Skin epidermis (tissue), 12 donors: ENCODE data around the gene BORCS6.
"Not testable (repeated sequence)": the region's sequence is repeated elsewhere in the genome, so short reads cannot be mapped to it uniquely, and the experiment has no call there.

Source experiments
- H3K27ac ChIP-seq, 21 experiments: fragments of 200-600 bp; sonication (generic) in 11 of 21; one replicate each; pipeline ENCODE4 v1.5.0; 2020; ENCODE audit warnings: mild to moderate bottlenecking in 3 of 21, inconsistent platforms in 2 of 21, moderate library complexity in 2 of 21
- H3K4me3 ChIP-seq, 7 experiments: fragments of 200-600 bp; sonication (generic) in 2 of 7; one replicate each; pipeline ENCODE4 v1.5.0; 2020; ENCODE audit warnings: inconsistent platforms in 2 of 7, mild to moderate bottlenecking in 2 of 7, moderate library complexity in 1 of 7

BORCS6 gene

DNA sequence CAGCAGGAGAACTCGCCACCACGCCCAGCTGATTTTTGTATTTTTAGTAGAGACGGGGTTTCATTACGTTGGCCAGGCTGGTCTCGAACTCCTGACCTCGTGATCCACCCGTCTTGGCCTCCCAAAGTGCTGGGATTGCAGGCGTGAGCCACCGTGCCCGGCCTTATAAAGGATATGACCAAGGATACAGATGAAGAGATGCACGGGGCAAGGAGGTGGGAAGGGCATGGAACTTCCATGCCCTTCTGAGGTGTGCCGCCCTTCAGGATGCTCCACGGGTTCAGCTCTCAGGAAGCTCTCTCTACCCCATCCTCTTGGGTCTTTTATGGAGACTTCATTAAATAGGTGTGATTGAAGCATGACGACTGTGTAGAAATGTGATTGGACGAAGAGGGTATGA is 24.0 kb upstream of the BORCS6 start:
- H3K4me3 ChIP-seq, H3K27ac ChIP-seq: not testable (repeated sequence)

DNA sequence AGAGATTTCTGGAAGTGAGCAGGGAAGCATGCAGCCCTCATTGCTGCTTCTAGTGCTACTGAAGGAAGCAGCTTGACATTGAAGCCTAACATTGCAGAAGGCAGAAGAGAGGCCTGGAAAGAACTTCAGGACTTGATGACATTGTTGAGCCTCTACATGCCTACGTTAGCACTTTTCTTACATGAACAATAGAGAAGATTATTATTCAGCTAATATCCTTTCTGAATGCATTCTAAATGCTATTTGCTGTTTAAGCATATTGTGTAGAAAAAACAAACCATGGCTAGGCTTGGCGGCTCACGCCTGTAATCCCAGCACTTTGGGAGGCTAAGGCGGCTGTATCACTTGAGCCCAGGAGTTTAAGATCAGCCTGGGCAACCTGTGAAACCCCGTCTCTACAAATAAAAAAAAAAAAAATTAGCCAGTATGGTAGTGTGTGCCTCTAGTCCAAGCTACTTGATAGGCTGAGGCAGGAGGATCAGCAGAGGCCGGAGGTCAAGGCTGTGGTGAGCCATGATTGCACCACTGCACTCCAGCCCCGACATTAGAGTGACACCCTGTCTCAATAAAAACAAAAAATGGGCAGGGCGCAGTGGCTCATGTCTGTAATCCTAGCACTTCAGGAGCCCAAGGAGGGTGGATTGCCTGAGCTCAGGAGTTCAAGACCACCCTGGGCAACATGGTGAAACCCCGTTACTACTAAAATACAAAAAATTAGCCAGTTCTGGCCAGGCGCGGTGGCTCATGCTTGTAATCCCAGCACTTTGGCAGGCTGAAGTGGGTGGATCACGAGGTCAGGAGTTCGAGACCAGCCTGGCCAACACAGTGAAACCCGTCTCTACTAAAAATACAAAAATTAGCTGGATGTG is 22.6 kb upstream of the BORCS6 start:
- Histone ChIP-seq H3K4me3 (no peak overlapping the region), H3K27ac (no peak overlapping the region)

DNA sequence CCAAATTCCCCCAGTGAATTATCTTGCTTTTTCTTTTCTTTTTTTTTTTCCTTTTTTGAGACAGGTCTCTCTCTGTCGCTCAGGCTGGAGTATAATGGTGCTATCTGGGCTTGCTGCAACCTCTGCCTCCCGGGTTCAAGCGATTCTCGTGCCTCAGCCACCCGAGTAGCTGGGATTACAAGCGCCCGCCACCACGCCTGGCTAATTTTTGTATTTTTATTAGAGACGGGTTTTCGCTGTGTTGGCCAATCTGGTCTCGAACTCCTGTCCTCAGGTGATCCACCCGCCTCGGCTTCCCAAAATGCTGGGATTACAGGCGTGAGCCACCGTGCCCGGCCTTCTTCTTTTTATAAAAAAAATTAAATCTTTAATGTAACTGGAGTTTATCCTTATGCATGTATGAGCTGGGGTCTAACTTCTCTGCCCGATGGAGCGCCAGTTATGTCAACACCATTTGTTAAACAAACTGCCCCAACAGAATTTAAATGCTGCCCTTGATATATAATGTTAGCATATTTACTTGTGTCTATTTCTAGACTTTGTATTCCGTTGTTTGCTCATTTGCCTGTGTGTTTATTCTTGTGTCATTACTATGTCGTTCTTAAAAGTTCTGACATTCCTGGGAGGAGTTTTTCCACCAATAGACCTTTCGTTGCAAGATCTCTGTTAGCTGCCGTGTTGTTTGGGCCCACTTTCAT is 20.9 kb upstream of the BORCS6 start:
- Histone ChIP-seq H3K4me3 (peak overlapping the region; percentile 30 to 56 (median 51)), H3K27ac (peak overlapping the region in 20 of 21 experiments; percentile 21 to 90 (median 76))

DNA sequence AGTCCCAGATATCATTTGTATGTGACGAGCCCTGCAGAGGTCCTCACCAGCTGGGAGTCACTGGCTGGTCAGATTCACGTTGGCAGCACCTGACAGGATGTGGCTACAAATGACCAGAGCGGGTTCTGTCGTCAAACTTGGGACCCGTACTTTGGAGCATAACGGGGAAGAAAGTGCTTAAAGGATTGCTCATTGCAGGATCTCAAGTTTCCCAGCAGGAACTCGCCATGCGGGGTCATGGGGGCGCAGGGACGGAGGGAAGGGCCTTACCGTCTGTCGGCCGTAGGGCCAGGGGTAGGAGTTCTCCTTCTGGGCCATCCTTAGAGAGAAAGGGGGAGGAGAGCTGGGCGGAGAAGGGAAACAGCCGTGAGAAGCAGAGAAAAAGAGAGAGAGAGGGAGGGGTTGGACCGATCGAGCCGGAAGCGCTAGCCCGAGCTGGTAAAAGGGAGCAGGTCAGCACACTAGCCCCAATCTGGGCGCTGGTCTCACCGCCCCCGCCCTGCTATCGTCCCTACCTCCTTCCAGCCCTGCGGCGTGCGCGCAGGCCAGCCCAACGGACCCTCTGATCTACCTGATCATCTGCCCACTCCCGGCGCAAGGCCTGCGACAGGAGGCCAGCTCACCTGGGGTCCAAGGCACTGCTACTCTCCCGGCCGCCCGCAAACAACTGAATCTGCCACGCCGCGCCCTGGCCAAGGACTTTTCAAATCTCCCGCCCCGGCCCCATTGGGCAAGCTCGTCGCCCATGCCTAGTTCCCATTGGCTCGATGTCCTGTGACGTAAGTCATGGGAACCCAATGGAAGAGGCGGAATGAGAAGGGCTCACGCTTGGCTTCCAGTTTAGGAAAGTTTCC is 20.2 kb upstream of the BORCS6 start, which contains the start of gene AURKB:
Gene AURKB (minus strand): TSS at position 669 of the 854 bp plus-strand sequence. CDS start 351 bp downstream, at position 318.
- Histone ChIP-seq H3K4me3 (peak within 1 kb of the TSS; percentile 30 to 56 (median 51)), H3K27ac (peak within 1 kb of the TSS in 20 of 21 experiments; percentile 21 to 90 (median 76))

DNA sequence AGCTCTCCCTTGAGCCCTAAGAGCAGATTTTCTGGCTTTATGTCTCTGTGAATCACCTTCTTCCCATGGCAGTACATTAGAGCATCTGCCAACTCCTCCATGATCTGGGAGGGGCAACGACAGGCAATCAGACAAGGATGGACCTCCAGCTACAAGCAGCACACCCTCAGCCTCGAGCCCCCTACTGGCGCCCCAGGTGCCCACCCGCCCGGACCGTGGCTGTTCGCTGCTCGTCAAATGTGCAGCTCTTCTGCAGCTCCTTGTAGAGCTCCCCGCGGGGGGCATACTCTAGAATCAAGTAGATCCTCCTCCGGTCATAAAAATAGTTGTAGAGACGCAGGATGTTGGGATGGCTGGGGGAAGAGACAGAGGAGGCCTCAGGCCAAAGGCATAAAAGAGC is 16.6 kb upstream of the BORCS6 start:
- Histone ChIP-seq H3K4me3 (no peak overlapping the region), H3K27ac (peak overlapping the region in 1 of 21 experiments; percentile 5)

DNA sequence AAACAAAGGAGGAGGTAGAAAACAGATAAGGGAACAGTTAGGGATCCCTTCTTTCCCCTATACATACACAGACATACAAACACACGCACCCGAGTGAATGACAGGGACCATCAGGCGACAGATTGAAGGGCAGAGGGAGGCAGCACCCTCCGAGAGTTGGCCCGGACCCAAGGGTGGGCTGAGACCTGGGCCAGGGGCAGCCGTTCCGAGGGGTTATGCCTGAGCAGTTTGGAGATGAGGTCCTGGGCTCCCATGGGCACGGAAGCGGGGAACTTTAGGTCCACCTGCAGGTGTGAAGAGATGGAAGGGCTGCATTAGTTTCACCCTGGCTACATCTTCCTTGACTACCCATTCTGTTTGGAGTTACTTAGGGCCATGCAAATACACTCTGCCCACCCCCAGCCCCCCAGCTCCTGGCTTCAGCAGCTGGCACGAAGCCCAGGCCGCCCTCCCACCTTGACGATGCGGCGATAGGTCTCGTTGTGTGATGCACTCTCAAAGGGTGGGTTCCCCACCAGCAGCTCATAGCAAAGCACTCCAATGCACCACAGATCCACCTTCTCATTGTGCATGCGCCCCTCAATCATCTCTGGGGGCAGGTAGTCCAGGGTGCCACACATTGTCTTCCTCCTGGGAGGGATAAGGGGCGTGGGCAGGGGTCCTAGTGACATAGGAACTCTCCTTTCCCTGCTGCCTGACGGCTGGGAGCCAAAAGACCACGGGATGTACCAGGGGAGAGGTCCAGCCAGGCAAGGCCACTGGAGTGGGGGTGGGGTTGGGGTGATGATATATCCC is 15.0 kb upstream of the BORCS6 start:
- H3K27ac ChIP-seq = no peak overlapping the region
- no peak overlapping the region for H3K4me3 ChIP-seq

DNA sequence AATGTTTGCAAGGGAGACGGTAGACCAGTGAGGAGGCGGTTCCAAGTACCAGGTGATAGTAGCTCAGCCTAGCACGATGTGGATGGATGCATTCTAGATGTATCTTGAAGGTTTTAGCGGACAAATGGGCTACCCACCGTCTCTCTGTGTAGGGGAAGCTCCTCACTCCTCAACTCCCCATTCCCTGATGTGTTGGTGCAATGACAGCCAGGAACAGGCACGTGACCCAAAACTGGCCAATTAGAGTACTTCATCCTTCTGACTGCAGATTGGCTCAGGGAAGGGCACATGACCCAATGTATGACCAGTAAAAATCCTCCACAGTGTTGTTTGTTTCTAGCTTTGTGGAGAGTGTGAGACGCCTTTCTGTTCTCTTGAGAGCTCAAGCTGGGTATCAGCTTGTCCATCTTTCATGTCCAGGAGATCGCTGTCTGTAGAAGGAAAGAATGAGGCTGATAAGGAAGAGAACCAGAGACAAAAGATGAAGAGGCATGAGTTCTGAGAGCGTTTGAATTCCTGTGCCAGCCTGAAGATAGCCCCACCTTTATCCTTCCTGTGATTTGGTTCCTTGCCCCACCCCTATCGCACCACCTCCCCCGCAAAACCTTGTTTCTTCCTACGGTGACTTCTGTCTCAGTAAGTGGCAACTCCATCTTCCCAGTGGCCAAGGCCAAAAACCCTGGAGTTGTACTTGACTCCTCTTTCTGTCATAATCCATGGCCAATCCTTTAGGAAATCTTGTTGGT is 2.3 kb upstream of the BORCS6 start:
- H3K27ac ChIP-seq = peak overlapping the region in 20 of 21 experiments; percentile 41 to 97 (median 75)
- peak overlapping the region in 6 of 7 experiments; percentile 0 to 34 (median 19) for H3K4me3 ChIP-seq

DNA sequence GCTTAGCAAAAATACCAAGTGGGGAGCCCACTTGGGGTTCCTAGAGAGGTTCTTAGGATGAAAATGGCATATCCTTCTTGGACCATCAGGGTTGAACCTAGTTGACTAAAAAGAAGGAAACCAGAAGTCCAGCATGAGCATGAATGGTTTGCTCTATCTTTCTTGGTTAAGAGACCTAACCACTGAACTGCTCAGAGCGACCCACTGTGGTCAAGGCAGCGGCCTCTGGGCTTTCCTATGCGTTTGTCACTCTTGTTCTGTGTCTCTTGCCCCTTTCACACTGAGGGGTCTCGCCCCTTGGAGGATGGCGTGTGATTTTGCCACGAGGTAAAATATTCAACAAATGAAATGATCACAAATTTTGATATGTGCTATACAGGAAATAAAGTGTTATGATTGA is 526 bp upstream of the BORCS6 start:
- Histone ChIP-seq H3K27ac (peak overlapping the region in 19 of 21 experiments; percentile 12 to 98 (median 88)), H3K4me3 (peak overlapping the region in 6 of 7 experiments; percentile 78 to 87 (median 86))

DNA sequence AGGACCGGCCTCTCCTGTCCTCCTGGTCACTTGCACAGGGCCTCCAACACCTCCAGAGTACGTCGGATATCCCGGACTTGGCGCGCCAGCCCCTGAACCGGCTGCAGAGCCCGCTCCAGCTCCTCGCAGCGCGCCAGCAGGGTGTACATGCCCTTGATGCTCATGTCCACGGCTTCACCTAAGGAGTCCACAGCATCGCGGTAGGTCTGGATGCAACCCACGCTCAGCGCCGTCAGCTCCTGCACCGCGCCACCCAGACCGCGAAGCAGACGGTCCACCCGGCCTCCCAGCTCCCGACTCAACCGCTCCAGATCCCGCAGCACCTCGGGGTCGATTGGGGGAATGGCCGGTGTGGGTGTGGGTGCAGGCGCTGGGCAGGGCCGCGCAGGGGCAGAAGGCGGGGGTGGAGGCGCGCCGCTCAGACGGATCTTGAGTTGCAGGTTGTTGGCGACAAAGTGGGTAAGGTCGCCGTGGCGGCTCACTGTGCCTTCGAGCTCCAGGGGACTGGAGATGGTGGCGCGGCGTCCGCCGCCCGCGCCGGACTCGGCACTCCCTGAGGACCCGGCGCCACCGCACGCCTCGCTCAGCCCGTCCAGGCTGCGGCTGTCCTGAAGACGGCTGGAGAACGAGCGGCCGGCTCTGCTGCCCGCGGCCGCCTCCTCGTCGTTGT is 804 bp downstream of the BORCS6 start:
- H3K27ac ChIP-seq = peak overlapping the region; percentile 52 to 98 (median 92)
- H3K4me3 ChIP-seq = peak overlapping the region; percentile 78 to 96 (median 87)

DNA sequence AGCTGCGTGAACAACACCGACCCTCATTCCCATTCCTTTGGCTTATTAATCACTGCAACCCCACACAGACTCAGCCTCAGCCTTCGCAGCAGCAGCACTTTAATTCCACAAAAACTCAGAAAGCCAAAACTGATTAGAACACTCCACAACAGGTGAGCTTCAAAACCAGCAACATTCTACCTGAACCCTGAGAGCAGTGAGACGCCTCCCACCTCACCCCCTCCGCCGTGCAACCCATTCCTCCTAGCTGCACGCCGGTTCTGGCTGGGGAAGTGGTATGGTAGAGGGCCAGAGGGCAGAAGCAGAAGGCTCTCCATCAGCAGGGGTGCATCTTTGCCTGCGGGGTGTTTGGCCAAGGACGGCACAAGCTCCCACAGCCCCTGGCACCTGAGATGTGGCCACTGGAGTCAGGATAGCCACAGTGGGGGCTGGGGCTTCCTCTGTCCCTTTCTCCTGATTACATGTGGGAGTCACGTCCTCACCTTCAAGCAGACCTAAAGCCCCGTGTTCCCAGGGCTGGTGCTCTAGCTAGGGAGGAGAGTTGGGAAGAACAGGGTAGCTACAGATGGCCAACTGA is 1.6 kb downstream of the BORCS6 start:
- peak overlapping the region in 19 of 21 experiments; percentile 80 to 98 (median 92) for H3K27ac ChIP-seq
- H3K4me3 ChIP-seq = peak overlapping the region; percentile 78 to 96 (median 87)

DNA sequence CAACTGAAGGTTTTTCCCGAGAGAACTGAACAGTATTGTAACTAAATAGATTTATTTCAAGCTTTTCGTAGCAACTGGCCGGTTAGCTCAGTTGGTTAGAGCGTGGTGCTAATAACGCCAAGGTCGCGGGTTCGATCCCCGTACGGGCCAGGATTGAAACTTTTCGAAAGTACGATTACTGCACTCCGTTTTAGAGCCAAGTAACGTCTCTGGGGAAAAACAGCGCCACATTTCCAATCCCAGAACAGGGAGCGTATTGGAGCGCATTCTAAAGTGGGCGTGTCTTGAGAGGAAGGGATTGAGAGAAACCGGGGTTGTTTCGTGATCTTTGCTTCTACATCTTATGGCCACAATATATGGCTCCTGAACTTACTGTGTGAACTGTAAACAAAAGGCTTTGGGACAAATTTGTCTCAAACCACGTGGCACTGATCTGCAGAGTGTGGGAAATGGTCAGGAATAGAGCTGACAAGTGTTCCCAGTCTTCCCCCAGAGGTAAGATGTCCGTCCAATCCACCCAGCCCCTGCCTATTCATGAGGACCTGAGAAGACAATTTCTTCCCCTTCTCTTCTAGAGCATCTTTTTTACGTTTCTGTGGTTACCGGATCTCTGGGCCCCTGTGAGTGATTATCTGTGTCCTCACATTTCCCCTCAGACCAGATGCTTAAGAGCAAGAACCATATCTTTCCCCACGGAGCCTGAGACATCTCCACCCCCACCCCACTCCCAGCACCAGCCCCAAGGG is 2.3 kb downstream of the BORCS6 start:
- Histone ChIP-seq H3K4me3 (peak overlapping the region; percentile 41 to 87 (median 85)), H3K27ac (peak overlapping the region in 20 of 21 experiments; percentile 35 to 96 (median 90))

DNA sequence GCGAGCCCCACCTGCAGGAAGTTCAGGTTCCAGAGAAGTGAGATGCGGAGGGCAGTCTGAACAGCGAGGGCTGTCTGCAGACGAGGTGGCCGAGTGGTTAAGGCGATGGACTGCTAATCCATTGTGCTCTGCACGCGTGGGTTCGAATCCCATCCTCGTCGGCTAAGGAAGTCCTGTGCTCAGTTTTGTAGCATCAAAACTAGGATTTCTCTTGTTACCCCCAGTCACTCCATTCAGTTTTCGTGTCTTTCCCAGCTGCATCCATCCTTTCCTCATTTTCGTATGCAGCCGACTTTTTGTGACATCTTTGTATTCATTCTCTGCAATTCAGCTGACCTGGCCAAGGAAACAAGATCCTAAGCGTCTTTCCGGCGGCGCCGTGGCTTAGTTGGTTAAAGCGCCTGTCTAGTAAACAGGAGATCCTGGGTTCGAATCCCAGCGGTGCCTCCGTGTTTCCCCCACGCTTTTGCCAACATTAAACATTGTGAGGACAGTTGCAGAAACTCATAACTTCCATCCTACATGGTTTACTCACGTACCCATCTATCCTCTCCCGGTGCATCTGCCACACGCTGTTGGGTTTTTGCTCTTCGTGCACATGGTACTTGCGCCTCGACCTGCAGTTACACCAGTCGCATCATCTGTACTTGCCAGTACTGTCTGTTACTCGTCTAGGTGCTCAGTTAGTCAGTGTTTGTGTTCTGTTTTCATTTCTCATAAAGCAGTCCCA is 3.0 kb downstream of the BORCS6 start:
- Histone ChIP-seq H3K4me3 (peak overlapping the region; percentile 41 to 87 (median 78)), H3K27ac (peak overlapping the region in 20 of 21 experiments; percentile 35 to 96 (median 81))

DNA sequence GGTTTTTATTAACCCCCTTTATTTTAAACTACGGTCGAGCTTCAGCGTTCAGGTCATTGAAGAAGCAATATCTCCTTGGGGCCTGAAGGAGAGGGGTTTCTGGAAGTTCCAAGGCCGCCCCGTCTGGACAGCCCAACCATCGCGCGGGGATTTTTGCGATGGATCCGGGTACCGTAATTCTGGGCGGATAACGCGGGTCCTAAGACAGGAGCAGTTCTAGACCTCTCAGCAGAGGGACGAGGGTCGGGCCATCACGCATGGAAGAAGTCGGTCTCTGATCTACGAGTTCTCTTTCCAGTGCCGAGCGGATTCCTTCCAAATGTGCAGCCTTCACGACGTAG is 3.6 kb downstream of the BORCS6 start:
- H3K4me3 ChIP-seq = peak overlapping the region; percentile 41 to 87 (median 78)
- H3K27ac ChIP-seq = peak overlapping the region in 20 of 21 experiments; percentile 12 to 96 (median 81)

DNA sequence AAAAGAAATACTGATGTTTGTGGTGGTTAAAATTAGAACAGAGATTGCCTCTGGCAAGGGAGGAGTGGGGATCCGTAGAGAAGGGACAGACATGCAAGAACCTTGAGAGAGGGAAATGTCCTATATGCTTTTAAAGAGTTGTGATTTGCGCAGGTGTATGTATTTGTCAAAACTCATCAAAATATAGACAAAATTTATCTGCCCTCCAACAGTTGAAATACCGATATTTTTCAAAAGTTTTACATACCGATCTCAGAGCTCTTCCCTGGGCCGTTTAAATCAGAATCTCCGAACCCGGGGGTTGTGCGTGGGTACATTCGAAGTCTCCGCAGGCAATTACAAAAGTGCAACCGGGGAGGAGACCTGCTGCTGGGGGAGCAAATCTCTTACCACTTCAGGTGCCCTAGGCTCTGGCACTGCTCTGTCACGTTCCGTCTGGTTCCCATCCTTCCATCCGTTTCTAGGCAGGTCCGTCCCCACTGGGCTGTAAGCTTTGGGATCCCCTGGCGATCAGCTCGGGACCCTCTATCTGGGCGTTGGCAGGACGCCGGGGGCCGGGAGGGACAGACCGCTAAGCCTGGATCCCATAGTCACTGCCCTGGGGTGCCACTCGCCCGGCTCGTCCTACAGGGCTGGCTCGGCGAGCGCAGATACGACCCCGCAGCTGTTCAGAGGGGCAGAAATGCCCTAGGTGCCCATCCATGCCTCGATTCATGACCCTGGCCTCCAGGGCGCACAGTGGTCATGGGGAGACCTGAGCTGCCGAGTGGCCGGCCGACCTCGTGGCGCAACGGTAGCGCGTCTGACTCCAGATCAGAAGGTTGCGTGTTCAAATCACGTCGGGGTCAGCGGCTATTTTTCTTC is 4.2 kb downstream of the BORCS6 start:
- H3K4me3 ChIP-seq = peak overlapping the region; percentile 41 to 87 (median 78)

More for the DNA sequence above, 4.2 kb downstream of the BORCS6 start:
- H3K27ac ChIP-seq = peak overlapping the region in 20 of 21 experiments; percentile 12 to 96 (median 81)
